ENCODE measurements around the gene ASB6. TPM values are rescaled to one million over a fixed set of nuclear protein-coding genes. Genes with fewer than 3 reads are reported as not detected.
A peak's percentile ranks its signal among the peaks of the same experiment; 100 is the strongest.
"Not testable (repeated sequence)": the region's sequence is repeated elsewhere in the genome, so short reads cannot be mapped to it uniquely, and the experiment has no call there.

ASB6 gene
- total and polyA plus RNA-seq, 2 experiments from 2014 or later, result 22.9 to 24.1 TPM

DNA sequence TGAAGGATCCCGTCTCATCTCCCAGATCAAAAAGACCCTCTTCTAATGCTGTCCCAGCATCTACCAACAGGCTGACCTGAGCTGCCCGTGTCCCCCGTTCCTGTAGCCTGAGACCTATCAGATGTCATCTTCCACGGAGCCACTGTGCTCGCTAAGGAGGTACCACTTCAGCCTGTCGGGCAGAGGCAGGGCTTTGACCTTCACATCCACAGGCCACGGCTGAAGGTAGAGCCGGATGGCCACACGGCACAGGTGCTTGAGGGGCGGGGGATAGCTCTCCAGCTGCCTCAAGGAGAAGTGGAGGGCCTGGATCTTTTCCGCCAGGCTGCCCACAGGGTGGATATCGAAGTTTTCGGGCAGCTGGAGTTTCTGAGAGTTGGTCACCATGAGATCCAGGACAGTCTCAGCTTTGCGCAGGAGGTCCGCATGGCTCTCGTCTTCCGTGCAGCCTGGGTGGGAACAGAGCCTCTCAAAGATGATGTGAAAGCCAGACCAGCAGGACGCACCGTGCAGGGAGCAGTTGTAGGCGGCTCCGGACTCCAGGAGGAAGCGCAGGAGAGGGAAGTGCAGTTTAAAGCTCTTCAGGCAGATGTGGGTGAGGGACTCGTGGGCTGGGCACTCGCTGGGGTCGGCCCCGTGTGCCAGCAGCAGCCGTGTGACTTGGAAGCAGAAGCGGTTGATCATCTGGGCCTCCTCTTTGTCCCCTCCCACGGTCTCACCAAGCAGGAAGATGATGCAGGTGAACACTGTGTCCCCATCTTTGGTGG, 4.1 kb downstream of the ASB6 start:
- no peak overlapping the region for H3K9ac ChIP-seq
- H3K27me3 ChIP-seq (replicated peaks; ENCODE audit: insufficient read depth), result no peaks in the 10 kb centered on the region
- H3K79me2 ChIP-seq (ENCODE audit: insufficient read depth), result peaks cover 91% of the 10 kb centered on the region
- no peaks in the 10 kb centered on the region; the same call in 1 of the 2 replicates for H4K20me1 ChIP-seq (ENCODE audit: insufficient read depth)
- H3K4me2 ChIP-seq (ENCODE audit: unreplicated experiment), result no peak overlapping the region
- TF ChIP-seq EZH2 (IDR thresholded peaks at IDR 0.05; ENCODE audit: insufficient read depth, poor library complexity, severe bottlenecking) (no peak), EZH2phosphoT487 (IDR thresholded peaks at IDR 0.05; ENCODE audit: insufficient read depth, low read depth) (no peak)
- no peak overlapping the region for H3K4me3 ChIP-seq
- in situ Hi-C loops (cut with MboI), result no loop called here
- peaks cover 5% of the 10 kb centered on the region; the same call in 1 of the 2 replicates for H3F3A ChIP-seq (ENCODE audit: insufficient read depth)
- 82 to 86% methylated on average over 26 to 29 of the region's 29 CpGs for WGBS, 2 experiments (ENCODE audit: low coverage in 1 of 2, low lambda C conversion rate in 2 of 2, missing lambda C conversion rate in 2 of 2)
- H3K9me2 ChIP-seq (ENCODE audit: insufficient read depth), result no peaks in the 10 kb centered on the region
- H3K9me3 ChIP-seq (ENCODE audit: low read depth), result no peaks in the 10 kb centered on the region
- DNase-seq, result no peak
- no peak overlapping the region for H3K27ac ChIP-seq
- H3K4me1 ChIP-seq (ENCODE audit: insufficient read depth), result peaks cover 12% of the 10 kb centered on the region
- H2AFZ ChIP-seq, result no peak overlapping the region
- H3K36me3 ChIP-seq (ENCODE audit: low read depth), result peaks cover 28% of the 10 kb centered on the region

DNA sequence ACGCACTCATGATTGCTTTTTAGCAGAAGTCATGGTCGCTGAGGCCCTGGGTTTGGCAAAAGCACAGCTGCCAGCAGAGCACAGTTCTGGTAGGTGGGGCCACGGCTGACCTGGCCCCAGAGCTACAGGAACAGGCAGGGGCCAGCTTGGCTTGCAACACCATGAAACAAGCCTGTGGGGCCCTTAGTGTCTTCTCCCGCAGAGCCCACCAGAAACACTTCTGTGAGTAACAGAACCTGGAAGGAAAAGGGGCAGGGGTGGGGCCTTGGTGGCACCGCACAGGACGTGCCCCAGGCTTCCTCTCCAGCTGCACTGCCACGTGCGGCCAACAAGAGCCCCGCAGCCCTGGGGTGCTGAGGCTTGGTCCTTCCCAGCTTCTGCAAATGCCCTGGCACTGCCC, 4.8 kb downstream of the ASB6 start:
- Histone ChIP-seq H3K36me3 (ENCODE audit: low read depth) (peaks cover 32% of the 10 kb centered on the region), H2AFZ (no peak overlapping the region), H3K79me2 (ENCODE audit: insufficient read depth) (peaks cover 98% of the 10 kb centered on the region), H3K4me3 (no peak overlapping the region), H3K4me1 (ENCODE audit: insufficient read depth) (peaks cover 20% of the 10 kb centered on the region), H3K27ac (peak overlapping the region; percentile 27; the same call in 1 of the 2 replicates), H3K4me2 (ENCODE audit: unreplicated experiment) (no peak overlapping the region), H3K9me3 (ENCODE audit: low read depth) (no peaks in the 10 kb centered on the region), H3K9me2 (ENCODE audit: insufficient read depth) (no peaks in the 10 kb centered on the region), H3K9ac (no peak overlapping the region), H3K27me3 (replicated peaks; ENCODE audit: insufficient read depth) (no peaks in the 10 kb centered on the region), H4K20me1 (ENCODE audit: insufficient read depth) (peaks cover 3% of the 10 kb centered on the region; the same call in 1 of the 2 replicates), H3F3A (ENCODE audit: insufficient read depth) (no peaks in the 10 kb centered on the region)
- no peak for DNase-seq
- TF ChIP-seq EZH2 (IDR thresholded peaks at IDR 0.05; ENCODE audit: insufficient read depth, poor library complexity, severe bottlenecking) (no peak), EZH2phosphoT487 (IDR thresholded peaks at IDR 0.05; ENCODE audit: insufficient read depth, low read depth) (no peak)
- WGBS, 2 experiments (ENCODE audit: low coverage in 1 of 2, low lambda C conversion rate in 2 of 2, missing lambda C conversion rate in 2 of 2), result 69 to 70% methylated on average over 9 of the region's 9 CpGs
- in situ Hi-C loops (cut with MboI), result no loop called here

- in situ Hi-C loops (cut with MboI); H3K9me2 ChIP-seq (ENCODE audit: insufficient read depth): not testable (repeated sequence)
- H3K36me3 ChIP-seq (ENCODE audit: low read depth), result peaks cover 32% of the 10 kb centered on the region
Measured at GRCh38 chr9:129636343-129636742, 5.6 kb downstream of the ASB6 start.

DNA sequence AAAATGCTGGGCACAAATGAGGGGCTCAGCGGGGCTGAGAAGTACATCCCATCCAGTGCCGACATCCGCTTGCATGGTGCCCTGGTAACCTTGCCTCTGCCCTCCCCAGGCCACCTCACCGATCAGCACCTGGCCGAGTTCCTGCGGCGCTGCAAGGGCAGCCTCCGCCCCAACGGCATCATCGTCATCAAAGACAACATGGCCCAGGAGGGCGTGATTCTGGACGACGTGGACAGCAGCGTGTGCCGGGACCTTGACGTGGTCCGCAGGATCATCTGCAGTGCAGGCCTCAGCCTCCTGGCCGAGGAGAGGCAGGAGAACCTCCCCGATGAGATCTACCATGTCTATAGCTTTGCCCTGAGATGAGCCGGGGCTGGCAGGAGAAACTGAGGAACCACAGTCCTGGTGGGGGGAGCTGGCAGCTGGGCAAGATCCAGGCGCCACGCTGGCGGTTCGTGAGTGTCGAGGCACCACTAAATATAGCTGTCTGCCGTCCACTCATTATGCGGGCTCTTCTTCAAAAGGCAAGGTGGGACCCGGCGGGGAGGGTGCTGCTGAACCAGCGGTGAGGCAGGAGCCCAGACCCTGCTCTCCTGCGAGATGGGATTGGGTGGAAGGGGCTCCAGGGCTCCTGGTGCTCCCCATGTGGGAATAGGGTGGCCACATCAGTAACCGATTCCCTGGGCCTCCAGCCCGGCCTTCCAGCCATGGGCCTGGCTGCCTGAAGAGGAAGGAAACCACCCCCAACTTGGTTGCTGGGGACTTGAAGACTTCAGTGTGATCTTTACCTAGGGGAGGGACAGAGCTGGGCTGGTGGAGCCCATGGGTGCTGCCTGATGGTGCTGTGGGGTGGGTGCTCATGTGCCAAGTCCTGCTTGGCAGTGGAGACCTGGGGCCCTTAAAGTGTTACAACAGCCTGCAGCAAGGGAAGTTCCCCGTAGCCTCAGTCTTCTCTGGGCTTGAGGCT, 6.6 kb downstream of the ASB6 start:
- Histone ChIP-seq H3K9me2 (ENCODE audit: insufficient read depth) (no peaks in the 10 kb centered on the region), H3K79me2 (ENCODE audit: insufficient read depth) (peaks cover 100% of the 10 kb centered on the region), H3K27ac (no peak overlapping the region), H3K4me2 (ENCODE audit: unreplicated experiment) (no peak overlapping the region), H3K27me3 (replicated peaks; ENCODE audit: insufficient read depth) (no peaks in the 10 kb centered on the region), H2AFZ (no peak overlapping the region), H3K9ac (no peak overlapping the region), H4K20me1 (ENCODE audit: insufficient read depth) (peaks cover 7% of the 10 kb centered on the region; the same call in 1 of the 2 replicates), H3K36me3 (ENCODE audit: low read depth) (peaks cover 32% of the 10 kb centered on the region), H3K4me1 (ENCODE audit: insufficient read depth) (peaks cover 32% of the 10 kb centered on the region), H3F3A (ENCODE audit: insufficient read depth) (no peaks in the 10 kb centered on the region), H3K4me3 (no peak overlapping the region), H3K9me3 (ENCODE audit: low read depth) (no peaks in the 10 kb centered on the region)
- TF ChIP-seq EZH2 (IDR thresholded peaks at IDR 0.05; ENCODE audit: insufficient read depth, poor library complexity, severe bottlenecking) (no peak), EZH2phosphoT487 (IDR thresholded peaks at IDR 0.05; ENCODE audit: insufficient read depth, low read depth) (no peak)
- WGBS, 2 experiments (ENCODE audit: low coverage in 1 of 2, low lambda C conversion rate in 2 of 2, missing lambda C conversion rate in 2 of 2), result 85 to 86% methylated on average over 34 of the region's 34 CpGs
- DNase-seq, result no peak
- in situ Hi-C loops (cut with MboI), result no loop called here

More at GRCh38 chr9:129636343-129636742, 5.6 kb downstream of the ASB6 start:
- H3K4me1 ChIP-seq (ENCODE audit: insufficient read depth), result peaks cover 27% of the 10 kb centered on the region
- H2AFZ ChIP-seq; H3K4me2 ChIP-seq (ENCODE audit: unreplicated experiment); H3K27me3 ChIP-seq (replicated peaks; ENCODE audit: insufficient read depth); H3K9ac ChIP-seq; H3K9me3 ChIP-seq (ENCODE audit: low read depth); H4K20me1 ChIP-seq (ENCODE audit: insufficient read depth); H3K4me3 ChIP-seq; DNase-seq; H3F3A ChIP-seq (ENCODE audit: insufficient read depth): not testable (repeated sequence)
- peak overlapping the region; percentile 27; the same call in 1 of the 2 replicates for H3K27ac ChIP-seq
- H3K79me2 ChIP-seq (ENCODE audit: insufficient read depth), result peaks cover 100% of the 10 kb centered on the region
- 92 to 96% methylated on average over 10 of the region's 10 CpGs for WGBS, 2 experiments (ENCODE audit: low coverage in 1 of 2, low lambda C conversion rate in 2 of 2, missing lambda C conversion rate in 2 of 2)
